Activated CD8-positive, alpha-beta memory T cell treated with anti-CD3 and anti-CD28 coated beads for 36 hours (primary cell): Measurements from ENCODE around the gene ABCC1. TPM values are rescaled to one million over a fixed set of nuclear protein-coding genes. Genes with fewer than 3 reads are reported as not detected.

Experiments
- CTCF ChIA-PET: fragments of 350-600 bp; sonication (Branson Sonifier 250); formaldehyde crosslinking; loops from one replicate; lab custom pipeline; 2021; ENCODE audit warnings: antibody characterized with exemption; lab: Charles Lee
- POLR2A ChIA-PET: fragments of 350-600 bp; sonication (Branson Sonifier 250); formaldehyde crosslinking; loops from one replicate; lab custom pipeline; 2021; ENCODE audit warnings: antibody characterized with exemption; lab: Charles Lee
- total RNA-seq, 2 experiments: library from RNA; stranded (reverse); gene quantifications; one replicate each; pipeline ENCODE4 v1.2.3, GENCODE V29; 2021

ABCC1 gene
- total RNA-seq, 2 experiments from 2014 or later = 70.6 to 73.5 TPM

- POLR2A ChIA-PET = no interaction called here
Measured at GRCh38 chr16:16006650-16007049, 57.2 kb downstream of the ABCC1 start.

DNA sequence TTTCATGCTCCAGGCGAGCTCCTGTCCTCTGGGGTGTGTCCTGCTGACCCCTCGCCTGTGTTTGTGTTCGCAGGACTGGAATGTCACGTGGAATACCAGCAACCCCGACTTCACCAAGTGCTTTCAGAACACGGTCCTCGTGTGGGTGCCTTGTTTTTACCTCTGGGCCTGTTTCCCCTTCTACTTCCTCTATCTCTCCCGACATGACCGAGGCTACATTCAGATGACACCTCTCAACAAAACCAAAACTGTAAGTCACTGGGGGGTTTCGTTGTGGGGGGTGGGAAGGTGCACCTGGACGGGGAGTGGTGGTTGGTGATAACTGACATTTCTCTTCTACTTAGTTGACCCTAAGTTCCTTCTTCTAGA lies 58.3 kb downstream of the ABCC1 start:
- ChIA-PET CTCF (interaction anchor here (0.6 kb wide), 1 partner anchor 15 kb away, joined by 3 read pairs; no protein-coding TSS in a partner anchor), POLR2A (no interaction called here)

More at GRCh38 chr16:16006650-16007049, 57.2 kb downstream of the ABCC1 start:
- CTCF ChIA-PET = no interaction called here

- ChIA-PET POLR2A (interaction anchor here (0.7 kb wide), 1 partner anchor 136 kb away, joined by 3 read pairs; no protein-coding TSS in a partner anchor), CTCF (interaction anchor here (0.7 kb wide), 1 partner anchor 518 kb away, joined by 4 read pairs; no protein-coding TSS in a partner anchor)
Measured at GRCh38 chr16:16008666-16009065, 59.2 kb downstream of the ABCC1 start.

GRCh38 chr16:16009401-16009800 lies 60.0 kb downstream of the ABCC1 start:
- POLR2A ChIA-PET = interaction anchor here (0.7 kb wide), 1 partner anchor 137 kb away, joined by 3 read pairs; no protein-coding TSS in a partner anchor
- CTCF ChIA-PET = interaction anchor here (0.7 kb wide), 1 partner anchor 519 kb away, joined by 4 read pairs; no protein-coding TSS in a partner anchor

DNA sequence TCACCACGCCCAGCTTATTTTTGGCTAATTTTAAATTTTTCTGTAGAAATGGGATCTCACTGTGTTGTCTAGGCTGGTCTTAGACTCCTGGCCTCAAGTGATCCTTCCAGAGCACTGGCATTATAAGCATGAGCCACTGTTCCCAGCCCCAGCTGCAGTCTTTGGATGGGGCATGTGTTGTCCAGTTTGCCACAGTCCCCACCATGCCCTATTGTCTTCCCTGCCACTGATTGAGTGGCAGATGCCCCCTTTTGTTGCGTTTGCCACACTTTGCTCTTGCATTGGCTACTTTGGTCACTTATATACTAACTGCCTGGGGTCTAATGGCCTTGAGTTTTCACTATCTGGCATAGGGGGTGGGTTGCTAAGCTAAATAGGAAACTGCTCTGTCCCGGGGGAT lies 60.8 kb downstream of the ABCC1 start:
- CTCF ChIA-PET = no interaction called here

GRCh38 chr16:16012144-16012543 lies 62.7 kb downstream of the ABCC1 start:
- POLR2A ChIA-PET = no interaction called here
- CTCF ChIA-PET = no interaction called here

More for the DNA sequence above, 60.8 kb downstream of the ABCC1 start:
- POLR2A ChIA-PET = no interaction called here

DNA sequence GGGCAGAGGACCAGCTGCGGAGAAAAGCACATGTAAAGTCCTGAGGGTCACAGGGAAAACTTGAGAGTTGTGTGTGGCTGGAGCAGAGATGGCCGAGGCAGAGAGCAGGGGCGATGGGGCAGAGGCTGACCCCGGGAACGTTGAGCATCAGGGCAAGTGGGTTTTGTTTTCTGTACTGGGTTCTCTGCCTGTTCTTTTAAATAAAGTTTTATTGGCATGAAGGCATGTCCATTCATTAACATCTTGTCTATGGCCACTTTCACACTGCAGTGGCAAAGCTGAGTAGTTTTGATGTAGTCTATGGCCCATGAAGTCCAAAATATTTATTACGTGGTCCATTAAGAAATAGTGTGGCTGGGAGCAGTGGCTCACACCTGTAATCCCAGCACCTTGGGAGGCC lies 64.4 kb downstream of the ABCC1 start:
- CTCF ChIA-PET = no interaction called here
- POLR2A ChIA-PET = no interaction called here

GRCh38 chr16:16014329-16015224 lies 65.2 kb downstream of the ABCC1 start:
- ChIA-PET CTCF (no interaction called here), POLR2A (no interaction called here)

DNA sequence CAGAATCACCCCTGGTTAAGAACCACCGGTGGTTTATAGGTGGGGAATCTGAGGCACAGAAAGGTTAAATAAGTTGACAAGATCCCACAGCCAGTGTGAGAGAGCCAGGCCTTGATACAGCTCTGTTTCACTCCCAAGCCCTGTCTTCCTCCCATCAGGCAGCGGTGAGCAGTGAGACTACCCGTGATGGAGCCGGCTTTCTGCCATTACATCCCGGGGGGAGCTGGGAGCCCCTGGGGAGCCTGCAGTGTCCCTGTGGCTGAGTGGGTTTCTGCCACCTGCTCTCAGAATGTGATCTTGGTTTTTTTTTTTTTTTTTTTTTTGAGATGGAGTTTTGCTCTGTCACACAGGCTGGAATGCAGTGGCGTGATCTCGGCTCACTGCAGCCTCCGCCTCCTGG lies 66.4 kb downstream of the ABCC1 start:
- ChIA-PET CTCF (interaction anchor here (1.3 kb wide), 1 partner anchor 68 kb away, joined by 3 read pairs; no protein-coding TSS in a partner anchor), POLR2A (no interaction called here)

- ChIA-PET POLR2A (no interaction called here), CTCF (interaction anchor here (1.3 kb wide), 1 partner anchor 69 kb away, joined by 3 read pairs; no protein-coding TSS in a partner anchor)
Measured at GRCh38 chr16:16016388-16016964, 67.1 kb downstream of the ABCC1 start.

GRCh38 chr16:16017812-16018211 lies 68.4 kb downstream of the ABCC1 start:
- CTCF ChIA-PET = no interaction called here
- POLR2A ChIA-PET = no interaction called here

GRCh38 chr16:16018705-16019104 lies 69.3 kb downstream of the ABCC1 start:
- POLR2A ChIA-PET = no interaction called here

DNA sequence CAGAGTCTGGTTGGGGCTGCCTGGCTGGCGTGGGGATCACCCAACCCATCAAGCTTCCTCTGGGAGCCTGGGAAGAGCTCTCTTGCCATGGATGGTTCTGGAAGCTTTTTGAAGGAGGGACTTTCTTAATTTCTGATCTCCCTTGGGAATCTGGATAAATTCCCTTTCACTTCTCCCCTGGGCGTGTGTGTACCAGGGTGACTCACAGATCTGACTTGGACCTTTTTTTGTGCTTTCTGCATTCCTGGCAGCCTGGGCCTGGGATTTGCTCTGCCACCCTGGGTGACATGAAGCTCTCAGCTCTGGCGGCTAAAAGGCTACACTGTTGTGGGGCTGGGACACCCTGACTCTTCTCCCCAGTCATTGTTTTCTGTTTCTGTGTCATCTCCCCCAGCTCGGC lies 70.1 kb downstream of the ABCC1 start:
- ChIA-PET POLR2A (no interaction called here), CTCF (no interaction called here)

More at GRCh38 chr16:16018705-16019104, 69.3 kb downstream of the ABCC1 start:
- CTCF ChIA-PET = no interaction called here

DNA sequence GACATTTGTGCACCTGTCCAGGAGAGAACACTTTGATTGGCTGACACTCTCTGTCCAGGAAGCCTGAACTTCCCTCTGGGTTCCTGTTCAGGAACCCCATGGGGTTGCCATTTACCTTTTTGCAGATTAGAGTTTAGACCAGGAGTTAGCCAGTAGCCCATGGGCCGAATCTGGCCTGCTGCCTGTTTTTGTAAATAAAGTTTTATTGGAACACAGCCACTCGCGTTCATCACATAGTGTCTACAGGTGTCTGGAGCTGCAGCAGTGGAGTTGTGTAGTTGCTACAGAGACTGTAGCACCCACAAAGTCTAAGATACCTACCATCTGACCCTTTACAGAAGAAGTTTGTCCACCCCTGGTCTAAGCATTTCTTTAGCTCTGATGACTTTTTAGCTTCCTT lies 70.9 kb downstream of the ABCC1 start:
- ChIA-PET POLR2A (no interaction called here), CTCF (no interaction called here)

GRCh38 chr16:16021020-16021419 lies 71.6 kb downstream of the ABCC1 start:
- POLR2A ChIA-PET = no interaction called here
- CTCF ChIA-PET = no interaction called here

GRCh38 chr16:16021646-16021987 lies 72.2 kb downstream of the ABCC1 start:
- ChIA-PET POLR2A (no interaction called here), CTCF (no interaction called here)

DNA sequence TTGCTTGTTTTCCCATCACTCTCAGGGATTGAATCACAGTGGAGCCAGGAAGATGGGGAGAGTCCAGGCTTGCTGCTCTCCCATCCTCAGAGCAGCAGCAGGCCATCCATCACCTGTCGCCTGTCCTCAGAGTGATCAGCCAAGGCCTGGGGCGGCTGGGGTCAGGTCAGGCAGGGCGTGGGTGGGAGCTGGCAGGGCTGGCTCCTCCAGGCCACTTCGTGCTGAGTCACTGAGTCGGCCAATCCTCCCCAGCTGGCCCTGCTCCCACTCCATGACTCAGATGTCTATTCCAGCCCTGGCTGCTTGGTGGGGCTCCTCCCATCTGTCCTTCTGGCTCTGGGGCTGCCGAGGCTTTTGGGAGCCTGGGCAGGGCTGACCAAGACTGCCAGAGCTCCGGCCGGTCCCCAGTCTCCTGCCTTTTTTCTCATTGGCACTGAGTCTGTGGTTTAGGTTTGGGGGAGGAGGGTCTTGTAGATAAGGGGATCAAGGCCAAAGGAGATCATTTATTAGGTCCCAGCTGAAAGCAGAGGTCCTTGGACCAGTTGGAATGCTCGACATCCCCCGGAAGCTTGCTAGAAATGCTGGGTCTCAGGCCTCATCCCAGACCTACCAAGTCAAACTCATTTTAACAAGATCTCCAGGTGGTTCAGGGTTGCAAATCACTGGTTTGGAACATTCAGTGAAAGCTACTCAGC lies 72.7 kb downstream of the ABCC1 start:
- ChIA-PET CTCF (no interaction called here), POLR2A (no interaction called here)

DNA sequence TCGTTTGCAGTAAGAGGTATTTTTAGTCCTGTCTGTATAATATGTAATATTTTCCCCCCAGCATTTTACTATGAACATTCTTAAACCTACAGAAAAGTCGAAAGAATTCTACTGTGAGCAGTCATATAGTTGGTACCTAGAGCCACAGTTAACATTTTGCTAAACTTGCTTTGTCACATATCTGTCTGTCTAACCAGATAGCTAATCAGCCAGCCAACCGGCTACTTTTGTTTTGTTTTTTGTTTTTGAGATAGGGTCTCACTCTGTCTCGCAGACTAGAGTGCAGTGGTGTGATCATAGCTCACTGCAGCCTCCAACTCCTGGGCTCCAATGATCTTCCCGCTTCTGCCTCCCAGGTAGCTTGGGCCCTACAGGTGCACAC lies 73.3 kb downstream of the ABCC1 start:
- POLR2A ChIA-PET = no interaction called here
- CTCF ChIA-PET = interaction anchor here (0.8 kb wide), 1 partner anchor 15 kb away, joined by 3 read pairs; no protein-coding TSS in a partner anchor

GRCh38 chr16:16025214-16025968 lies 76.0 kb downstream of the ABCC1 start:
- CTCF ChIA-PET = interaction anchor here (0.5 kb wide), 1 partner anchor 82 kb away, joined by 3 read pairs; no protein-coding TSS in a partner anchor
- POLR2A ChIA-PET = interaction anchor here (1.0 to 1.3 kb wide), 3 partner anchors 59 to 137 kb away, joined by 3 to 6 read pairs (median 3); partner anchors contain the start of gene CEP20
